SH-SY5Y (cell line): ENCODE measurements around the gene FXYD3.

Source experiments
- GATA2 ChIP-seq: IDR thresholded peaks from 2 replicates; pipeline ENCODE4 v1.6.1; 2011; ENCODE audit warnings: mild to moderate bottlenecking, low read depth, low read length
- GATA3 ChIP-seq: IDR thresholded peaks from 2 replicates; pipeline ENCODE4 v1.6.1; 2011; ENCODE audit warnings: low read depth, mild to moderate bottlenecking, low read length, moderate library complexity

FXYD3 gene

GRCh38 chr19:35115177-35115951 lies at the start of gene FXYD3:
Gene FXYD3 (plus strand): TSS chr19:35115823. CDS start chr19:35119377, 3,554 bp downstream.
- TF ChIP-seq GATA3 (no peak), GATA2 (no peak)

DNA sequence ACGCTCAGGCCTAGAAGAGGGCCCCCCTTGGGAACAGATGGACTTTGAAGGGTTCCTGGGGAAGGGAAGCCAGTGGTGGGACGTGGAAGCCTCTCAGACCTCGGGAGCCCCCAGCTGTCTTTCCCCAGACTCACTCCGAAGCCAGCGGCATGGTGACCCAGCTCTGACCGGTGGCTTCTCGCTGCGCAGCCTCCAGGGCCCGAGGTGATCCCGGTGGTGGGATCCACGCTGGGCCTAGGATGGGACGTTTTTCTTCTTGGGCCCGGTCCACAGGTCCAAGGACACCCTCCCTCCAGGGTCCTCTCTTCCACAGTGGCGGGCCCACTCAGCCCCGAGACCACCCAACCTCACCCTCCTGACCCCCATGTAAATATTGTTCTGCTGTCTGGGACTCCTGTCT lies 49.5 kb upstream of the FXYD3 start:
- no peak for TF ChIP-seq GATA2
- no peak for TF ChIP-seq GATA3

- TF ChIP-seq GATA3, result no peak
- TF ChIP-seq GATA2, result no peak
Measured at GRCh38 chr19:35066691-35067563, 48.7 kb upstream of the FXYD3 start.

DNA sequence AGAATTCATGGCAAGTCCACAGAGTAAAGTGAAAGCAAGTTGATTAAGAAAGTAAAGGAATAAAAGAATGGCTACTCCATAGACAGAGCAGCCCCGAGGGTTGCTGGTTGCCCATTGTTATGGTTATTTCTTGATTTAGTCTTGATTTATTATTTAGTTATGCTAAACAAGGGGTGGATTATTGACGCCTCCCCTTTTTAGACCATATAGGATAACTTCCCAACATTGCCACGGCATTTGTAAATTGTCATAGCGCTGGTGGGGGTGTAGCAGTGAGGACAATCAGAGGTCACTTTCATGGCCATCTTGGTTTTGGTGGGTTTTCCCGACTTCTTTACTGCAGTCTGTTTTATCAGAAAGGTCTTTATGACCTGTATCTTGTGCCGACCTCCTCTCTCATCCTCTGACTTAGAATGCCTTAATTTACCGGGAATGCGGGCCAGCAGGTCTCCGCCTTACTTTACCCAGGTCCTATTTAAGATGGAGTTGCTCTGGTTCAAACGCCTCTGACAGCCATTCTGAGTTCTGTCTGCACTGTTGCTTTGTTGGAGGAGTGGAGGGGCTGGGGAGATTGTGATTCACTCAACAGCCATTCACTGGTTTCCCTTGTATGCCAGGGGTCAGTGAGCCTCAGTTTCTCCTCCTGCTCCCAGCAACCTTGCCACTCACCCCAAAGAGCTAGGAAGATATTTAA lies 46.5 kb upstream of the FXYD3 start:
- TF ChIP-seq GATA3, result no peak
- TF ChIP-seq GATA2, result no peak

GRCh38 chr19:35069696-35070095 lies 45.9 kb upstream of the FXYD3 start:
- no peak for TF ChIP-seq GATA3
- no peak for TF ChIP-seq GATA2

GRCh38 chr19:35070471-35070870 lies 45.2 kb upstream of the FXYD3 start:
- no peak for TF ChIP-seq GATA3
- TF ChIP-seq GATA2, result no peak

- TF ChIP-seq GATA2 (no peak), GATA3 (no peak)
Measured at GRCh38 chr19:35073516-35073915, 42.1 kb upstream of the FXYD3 start.

DNA sequence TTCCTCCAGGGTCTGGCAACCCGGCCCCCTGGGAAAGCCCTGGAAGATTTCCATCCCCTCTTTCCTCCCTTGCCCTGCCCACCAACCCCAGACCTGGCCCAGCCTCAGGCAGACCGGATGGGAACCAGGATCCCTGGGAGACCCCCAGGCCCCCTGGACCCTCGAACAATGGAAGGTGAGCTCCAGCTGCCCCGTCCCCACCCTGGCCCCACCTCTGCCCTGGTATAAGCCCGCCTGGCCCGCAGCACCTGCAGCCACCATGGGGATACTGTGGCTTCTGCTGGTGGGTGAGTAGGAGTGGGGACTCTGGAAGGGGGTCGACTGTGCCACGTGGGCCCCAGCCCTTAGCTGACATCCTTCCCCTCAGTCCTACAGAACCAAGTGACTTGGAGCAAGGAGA lies 41.7 kb upstream of the FXYD3 start:
- TF ChIP-seq GATA2 (no peak), GATA3 (no peak)

DNA sequence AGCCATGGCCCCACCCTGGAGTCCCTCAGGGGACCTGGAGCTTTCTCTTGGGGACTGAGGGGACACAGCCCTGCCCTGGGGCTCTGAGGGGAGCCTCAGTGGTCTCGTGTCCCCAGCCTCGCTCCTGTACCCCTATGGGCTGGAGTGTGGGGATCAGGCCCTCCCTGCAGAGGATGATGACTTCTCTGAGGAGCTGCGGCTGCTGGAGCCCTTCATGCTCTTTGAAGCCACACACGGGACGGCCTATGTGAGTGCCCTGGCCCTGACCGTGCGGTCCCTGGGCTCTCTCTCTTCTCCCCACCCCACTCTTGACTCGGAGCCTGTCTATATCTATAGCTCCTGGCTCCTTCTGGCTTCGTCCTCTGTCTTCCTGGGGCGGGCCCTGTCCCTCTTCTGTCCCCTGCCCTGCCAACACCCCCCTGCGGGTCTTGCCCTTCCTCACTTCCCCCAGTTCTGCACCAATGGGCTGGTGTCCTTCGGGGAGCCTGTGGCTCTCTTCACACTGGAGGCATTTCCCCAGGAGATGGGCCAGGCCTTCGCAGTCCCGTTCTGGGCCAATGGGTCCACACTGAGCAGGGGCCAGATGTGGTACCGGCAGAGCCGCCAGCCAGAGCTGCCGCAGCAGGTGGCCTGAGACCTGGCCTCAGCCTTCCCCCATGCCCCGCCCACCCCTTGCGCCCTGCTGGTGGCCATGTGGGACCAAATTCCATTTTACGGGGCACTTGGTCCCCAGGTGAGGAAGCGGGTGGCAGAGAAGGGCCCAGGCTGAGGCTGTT lies 41.0 kb upstream of the FXYD3 start:
- no peak for TF ChIP-seq GATA3
- TF ChIP-seq GATA2, result no peak

DNA sequence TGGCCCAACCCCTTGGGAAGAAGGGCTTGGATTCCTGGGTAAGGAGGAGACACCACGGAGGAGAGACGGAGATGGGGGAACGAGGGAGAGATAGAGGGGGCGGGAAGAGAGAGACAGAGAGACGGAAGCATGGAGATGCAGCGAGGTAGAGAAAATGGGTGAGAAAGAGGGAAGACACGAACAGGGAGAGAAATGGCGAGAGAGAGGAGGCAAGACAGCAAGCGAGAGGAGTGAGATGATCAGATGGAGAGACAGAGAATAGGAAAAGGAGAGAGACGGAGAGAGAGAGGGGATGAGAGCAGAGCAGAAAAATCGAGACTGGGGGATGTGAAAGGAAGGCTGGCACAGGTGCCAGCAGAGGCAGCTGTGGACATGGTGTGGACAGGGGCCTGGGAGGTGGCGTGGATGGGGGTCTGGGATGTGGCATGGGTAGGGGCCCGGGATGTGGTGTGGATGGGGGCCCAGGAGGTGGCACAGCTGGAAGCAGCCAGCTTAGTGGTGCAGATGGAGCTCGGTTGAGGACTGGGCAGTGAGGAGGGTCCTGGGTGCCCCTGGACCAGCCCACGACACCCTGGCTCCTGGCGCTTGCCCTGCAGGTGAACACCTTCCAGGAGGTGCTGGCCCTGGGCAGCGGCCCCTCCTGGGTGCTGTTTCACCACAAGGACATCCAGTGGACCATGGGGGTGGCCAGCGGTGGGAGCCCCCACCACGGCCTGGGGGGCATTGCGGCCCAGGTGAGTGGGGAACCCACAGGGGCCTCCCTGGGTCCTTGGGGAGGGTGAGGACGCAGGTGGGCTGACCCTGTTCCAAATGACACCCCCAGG lies 40.2 kb upstream of the FXYD3 start:
- TF ChIP-seq GATA3 (no peak), GATA2 (no peak)

DNA sequence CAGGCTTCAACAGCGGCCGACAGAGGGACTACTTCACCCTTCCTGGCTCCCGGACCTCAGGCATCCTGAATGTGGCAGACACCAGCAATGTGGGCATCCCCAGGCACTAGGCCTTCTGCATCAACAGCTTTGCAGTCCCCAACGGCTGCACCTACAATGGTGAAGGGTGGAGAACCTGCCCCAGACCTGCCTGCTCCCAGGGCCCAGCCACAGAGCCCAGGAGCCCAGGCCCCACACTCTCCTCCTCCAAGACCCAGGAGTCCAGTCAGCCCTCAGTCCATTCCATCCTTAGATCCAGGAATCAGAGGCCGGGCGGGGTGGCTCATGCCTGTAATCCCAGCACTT lies 39.6 kb upstream of the FXYD3 start:
- TF ChIP-seq GATA3, result no peak

- TF ChIP-seq GATA2, result no peak
- TF ChIP-seq GATA3, result no peak
Measured at GRCh38 chr19:35076657-35077056, 39.0 kb upstream of the FXYD3 start.
